ENCODE results near the gene TDRD9.

DNA sequence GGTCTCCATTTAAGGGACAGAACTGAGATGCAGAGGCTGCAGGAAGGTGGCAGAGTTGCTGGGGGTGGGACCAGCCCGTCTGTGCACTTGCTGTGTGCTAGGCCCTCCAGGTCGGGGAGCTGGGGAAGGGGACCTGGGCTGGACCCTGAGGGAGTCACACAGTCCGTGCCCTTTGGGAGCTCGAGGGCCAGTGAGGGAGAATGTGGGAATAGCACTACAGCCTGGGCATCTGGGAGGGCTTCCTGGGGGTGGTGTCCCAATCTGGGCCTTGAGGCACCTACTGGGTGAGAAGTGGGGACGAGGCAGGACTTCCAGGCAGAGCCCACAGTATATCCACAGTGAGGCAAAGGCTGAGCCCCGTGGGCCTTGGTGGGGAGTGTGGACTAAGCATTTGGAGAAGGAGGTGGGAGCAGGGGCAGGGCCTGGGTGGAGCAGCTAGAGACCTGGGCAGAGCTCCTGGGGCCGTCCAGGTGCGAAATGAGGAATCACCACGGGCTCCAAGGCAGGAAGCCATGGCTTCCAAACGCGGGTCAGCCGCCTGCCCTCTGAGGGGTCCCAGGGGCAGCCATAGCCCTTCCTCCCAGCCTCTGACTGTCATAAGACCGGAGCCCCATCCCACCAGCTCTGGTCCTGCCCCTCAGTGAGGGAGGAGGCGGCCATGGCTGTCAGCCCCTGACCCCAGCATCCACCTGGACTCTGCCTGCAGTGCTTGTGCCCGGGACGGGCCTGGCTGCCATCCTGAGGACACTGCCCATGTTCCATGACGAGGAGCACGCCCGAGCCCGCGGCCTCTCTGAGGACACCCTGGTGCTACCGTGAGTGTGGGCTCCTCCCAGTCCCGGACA is 163.9 kb downstream of the TDRD9 start:
- no peak for TF ChIP-seq EZH2 (IDR thresholded peaks at IDR 0.05; ENCODE audit: insufficient read depth, poor library complexity, severe bottlenecking)
- no peak for TF ChIP-seq EZH2phosphoT487 (IDR thresholded peaks at IDR 0.05; ENCODE audit: insufficient read depth, low read depth)
